Spleen (tissue), 7 donors: ENCODE measurements around the gene CD200R1.

Experiments used
- CTCF ChIP-seq, 11 experiments: fragments of 200-600 bp in 7 of 11; fragments of 450-650 bp in 4 of 11; sonication (generic) in 4 of 11; IDR thresholded peaks in 8 of 11; conservative IDR thresholded peaks in 3 of 11; 1 replicate in 7 of 11; 2 replicates in 4 of 11; pipeline versions ENCODE4 v1.4.0 to v1.8.0; 2016 to 2021; ENCODE audit warnings: antibody characterized with exemption in 11 of 11, inconsistent platforms in 4 of 11, mild to moderate bottlenecking in 1 of 11
- POLR2A ChIP-seq, 3 donors: fragments of 450-650 bp; IDR thresholded peaks; one replicate each; pipeline ENCODE4 v1.5.1; 2017; ENCODE audit warnings: antibody characterized with exemption in 3 of 3, mild to moderate bottlenecking in 1 of 3
- POLR2AphosphoS5 ChIP-seq, 3 donors: sonication (generic); formaldehyde crosslinking; IDR thresholded peaks; one replicate each; pipeline ENCODE4 v1.5.1; 2017; ENCODE audit warnings: antibody characterized with exemption in 3 of 3
- donor health status: DM: no; HTN: no; CAD: no; lungs with moderate emphysema.
- donor health status: DM: no; HTN: no; CAD: no.
- donor health status: DM: no; HTN: no; CAD: no.

- no peak for TF ChIP-seq CTCF (IDR thresholded peaks at IDR 0.05 in 8 of 11, conservative IDR thresholded peaks at IDR 0.05 in 3 of 11)
- no peak for TF ChIP-seq POLR2A (IDR thresholded peaks at IDR 0.05)
- TF ChIP-seq POLR2AphosphoS5 (IDR thresholded peaks at IDR 0.05): no peak
Observed at GRCh38 chr3:112889357-112889756, 85.5 kb downstream of the CD200R1 start.
